Upper lobe of right lung (tissue), 1 donor: ENCODE results near the gene TEX14. TPM values are rescaled to one million over a fixed set of nuclear protein-coding genes. Genes with fewer than 3 reads are reported as not detected.
A peak's percentile ranks its signal among the peaks of the same experiment; 100 is the strongest.

Source experiments
- ATAC-seq: fragments of 200-7000 bp; cut with Tn5 transposase; one replicate; pipeline ENCODE4 v1.9.1; 2020; ENCODE audit warnings: mild to moderate bottlenecking, moderate library complexity
- DNase-seq: peaks from one replicate; pipeline ENCODE4 v3.0.0-alpha.2; 2020
- H3K27ac ChIP-seq: fragments of 200-600 bp; one replicate; pipeline ENCODE4 v1.8.0; 2022
- H3K27me3 ChIP-seq: fragments of 200-600 bp; one replicate; pipeline ENCODE4 v1.8.0; 2022; ENCODE audit warnings: mild to moderate bottlenecking
- H3K36me3 ChIP-seq: fragments of 200-600 bp; one replicate; pipeline ENCODE4 v1.8.0; 2022
- H3K4me1 ChIP-seq: fragments of 200-600 bp; one replicate; pipeline ENCODE4 v1.8.0; 2022
- H3K4me3 ChIP-seq: fragments of 200-600 bp; one replicate; pipeline ENCODE4 v1.8.0; 2022; ENCODE audit warnings: mild to moderate bottlenecking
- H3K9me3 ChIP-seq: fragments of 200-600 bp; one replicate; pipeline ENCODE4 v1.8.0; 2022
- intact Hi-C: fragments of 100-400 bp; cut with DNase I; formaldehyde crosslinking; loops from one replicate; pipeline ENCODE4 v1.11.0; 2022
- total RNA-seq: library from RNA; stranded (reverse); fragmentation: NEBNext Ultra II Directional; extraction: Animal tissue kit (Norgen Biotek cat#: 25700); gene quantifications from one replicate; pipeline ENCODE4 v1.2.1, GENCODE V29; 2021
- TF ChIP-seq, protein P1 (sequence below): fragments of 200-600 bp; IDR thresholded peaks from one replicate; pipeline ENCODE4 v1.8.0; 2022; ENCODE audit warnings: antibody characterized with exemption
- donor health status: DM: no; HTN: yes; CAD: no; lungs with severe emphysema.

The TEX14 gene
- total RNA-seq, 1 donor from 2014 or later: 1.3 TPM

DNA sequence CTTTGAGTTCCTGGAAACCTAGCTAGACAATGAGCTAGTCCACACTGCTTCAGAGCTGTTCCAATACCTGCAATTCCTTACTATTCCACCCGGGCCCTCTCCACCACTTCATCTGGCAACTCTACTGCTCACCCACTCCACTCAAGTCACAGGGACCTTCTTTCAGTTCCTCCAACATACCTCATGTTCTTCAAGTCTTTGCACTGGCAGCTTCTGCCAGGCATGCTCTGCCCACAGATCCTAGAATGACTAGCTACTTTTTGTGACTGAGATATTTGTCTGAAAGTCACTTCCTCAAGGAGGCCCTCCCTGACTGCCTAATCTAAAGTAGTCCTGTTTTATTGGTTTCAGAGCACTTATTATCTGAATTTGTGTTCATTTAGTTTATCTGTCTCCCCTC is 86.4 kb downstream of the TEX14 start:
- no peaks in the 10 kb centered on the region for H3K27me3 ChIP-seq
- H3K36me3 ChIP-seq: no peaks in the 10 kb centered on the region
- no peaks in the 10 kb centered on the region for H3K9me3 ChIP-seq
- ATAC-seq (peak; percentile 39), DNase-seq (no peak)
- intact Hi-C loops: no loop called here
- no peak overlapping the region for H3K27ac ChIP-seq
- no peaks in the 10 kb centered on the region for H3K4me1 ChIP-seq
- TF ChIP-seq, protein P1, sequence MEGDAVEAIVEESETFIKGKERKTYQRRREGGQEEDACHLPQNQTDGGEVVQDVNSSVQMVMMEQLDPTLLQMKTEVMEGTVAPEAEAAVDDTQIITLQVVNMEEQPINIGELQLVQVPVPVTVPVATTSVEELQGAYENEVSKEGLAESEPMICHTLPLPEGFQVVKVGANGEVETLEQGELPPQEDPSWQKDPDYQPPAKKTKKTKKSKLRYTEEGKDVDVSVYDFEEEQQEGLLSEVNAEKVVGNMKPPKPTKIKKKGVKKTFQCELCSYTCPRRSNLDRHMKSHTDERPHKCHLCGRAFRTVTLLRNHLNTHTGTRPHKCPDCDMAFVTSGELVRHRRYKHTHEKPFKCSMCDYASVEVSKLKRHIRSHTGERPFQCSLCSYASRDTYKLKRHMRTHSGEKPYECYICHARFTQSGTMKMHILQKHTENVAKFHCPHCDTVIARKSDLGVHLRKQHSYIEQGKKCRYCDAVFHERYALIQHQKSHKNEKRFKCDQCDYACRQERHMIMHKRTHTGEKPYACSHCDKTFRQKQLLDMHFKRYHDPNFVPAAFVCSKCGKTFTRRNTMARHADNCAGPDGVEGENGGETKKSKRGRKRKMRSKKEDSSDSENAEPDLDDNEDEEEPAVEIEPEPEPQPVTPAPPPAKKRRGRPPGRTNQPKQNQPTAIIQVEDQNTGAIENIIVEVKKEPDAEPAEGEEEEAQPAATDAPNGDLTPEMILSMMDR: no peak
- H3K4me3 ChIP-seq: no peak overlapping the region

DNA sequence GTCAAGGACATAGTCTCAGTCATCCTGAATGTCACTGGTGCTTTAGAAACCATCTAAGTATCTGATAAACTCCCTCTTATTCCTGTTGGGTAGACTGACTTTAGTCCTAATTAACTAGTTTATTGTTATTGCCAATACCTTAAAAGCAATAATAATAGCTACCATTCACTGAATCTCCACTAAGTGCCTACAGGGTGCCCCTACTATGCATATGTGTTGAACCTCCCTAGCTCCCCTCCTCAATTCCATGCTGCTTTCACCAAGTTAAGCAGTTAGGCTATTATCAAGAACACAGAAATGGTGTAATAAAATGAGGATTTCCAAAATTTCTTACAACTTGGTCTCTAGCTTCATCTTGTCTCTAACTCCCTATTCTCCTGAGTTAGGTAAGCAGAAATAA is 89.9 kb downstream of the TEX14 start:
- Histone ChIP-seq H3K27me3 (no peaks in the 10 kb centered on the region), H3K9me3 (no peaks in the 10 kb centered on the region), H3K4me1 (no peaks in the 10 kb centered on the region), H3K36me3 (no peaks in the 10 kb centered on the region), H3K27ac (no peak overlapping the region), H3K4me3 (no peak overlapping the region)
- intact Hi-C loops: no loop called here
- TF ChIP-seq, protein P1: no peak
- ATAC-seq (no peak), DNase-seq (no peak)

DNA sequence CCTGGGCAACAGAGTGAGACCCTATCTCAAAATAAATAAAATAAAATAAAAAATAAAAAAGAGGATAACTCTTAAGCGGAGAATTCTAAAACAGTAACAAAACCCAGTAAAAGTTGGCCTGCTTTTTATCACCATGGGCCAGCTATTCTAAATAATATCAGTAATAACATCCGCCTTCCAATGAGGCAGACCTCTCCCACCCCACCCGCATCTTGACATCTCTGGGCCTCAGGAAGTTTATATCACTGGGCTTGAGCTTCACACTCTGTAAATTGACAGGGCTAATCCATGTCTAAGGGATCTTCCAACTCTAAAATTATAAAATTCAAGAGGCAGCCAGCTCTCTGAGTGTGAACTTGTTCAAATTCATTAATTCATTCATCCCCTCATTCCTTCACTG is 94.5 kb downstream of the TEX14 start:
- intact Hi-C loops: no loop called here
- DNase-seq (no peak), ATAC-seq (no peak)
- H3K4me3 ChIP-seq: no peak overlapping the region
- H3K4me1 ChIP-seq: no peaks in the 10 kb centered on the region
- H3K36me3 ChIP-seq: no peaks in the 10 kb centered on the region
- H3K9me3 ChIP-seq: no peaks in the 10 kb centered on the region
- no peaks in the 10 kb centered on the region for H3K27me3 ChIP-seq
- no peak overlapping the region for H3K27ac ChIP-seq
- TF ChIP-seq, protein P1: no peak

DNA sequence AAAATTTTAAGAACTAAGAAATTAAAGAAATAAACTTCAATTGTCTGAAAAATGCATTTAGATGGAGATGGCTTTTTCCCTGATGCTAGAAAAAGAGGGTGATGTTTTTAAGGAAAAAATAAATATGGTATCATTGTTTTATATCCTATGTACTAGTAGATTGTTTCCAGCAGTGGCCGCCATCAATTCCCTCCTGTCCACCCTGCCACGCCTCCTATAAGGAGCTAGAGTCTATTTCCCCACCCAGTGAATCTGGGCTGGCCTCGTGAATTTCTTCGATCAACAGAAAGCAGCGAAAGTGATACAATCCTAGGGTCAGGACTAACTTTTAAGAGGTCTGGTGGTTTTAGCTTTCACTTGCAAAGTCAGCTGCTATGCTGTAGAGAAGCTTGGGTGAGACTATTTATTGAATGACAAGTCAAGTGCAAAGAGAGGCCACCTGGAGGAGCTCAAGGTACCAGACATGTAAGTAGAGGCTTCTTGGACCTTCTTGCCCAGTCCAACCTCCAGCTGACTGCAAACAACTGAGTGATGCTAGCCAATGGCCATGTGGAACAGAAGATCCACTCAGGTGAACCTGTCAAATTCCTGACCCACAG is 96.6 kb downstream of the TEX14 start:
- H3K4me3 ChIP-seq: no peak overlapping the region
- no peaks in the 10 kb centered on the region for H3K27me3 ChIP-seq
- no peaks in the 10 kb centered on the region for H3K4me1 ChIP-seq
- ATAC-seq (no peak), DNase-seq (no peak)
- H3K36me3 ChIP-seq: no peaks in the 10 kb centered on the region
- H3K9me3 ChIP-seq: no peaks in the 10 kb centered on the region
- TF ChIP-seq, protein P1: no peak
- H3K27ac ChIP-seq: no peak overlapping the region
- intact Hi-C loops: no loop called here

DNA sequence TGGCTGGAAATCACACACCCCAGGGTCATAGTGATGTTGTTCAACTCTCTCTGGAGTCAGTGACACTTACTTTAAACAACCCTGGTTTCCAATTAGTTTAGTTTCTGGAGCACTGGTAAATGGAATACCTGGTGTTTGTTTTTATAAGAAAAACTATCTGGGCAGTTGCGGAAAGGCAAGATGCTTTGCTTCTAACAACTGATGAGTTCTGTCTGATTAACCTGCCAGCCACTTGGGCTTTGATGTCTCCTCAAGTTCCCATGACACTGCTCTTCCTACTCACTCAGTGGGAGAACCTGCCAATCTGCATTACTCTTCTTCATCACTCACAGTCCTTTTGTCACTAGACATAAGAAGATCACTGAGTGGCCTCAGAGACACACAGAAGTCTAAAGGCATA is 98.7 kb downstream of the TEX14 start:
- TF ChIP-seq, protein P1: no peak
- Histone ChIP-seq H3K36me3 (no peaks in the 10 kb centered on the region), H3K4me3 (no peak overlapping the region), H3K4me1 (no peaks in the 10 kb centered on the region), H3K27me3 (no peaks in the 10 kb centered on the region), H3K27ac (no peak overlapping the region), H3K9me3 (no peaks in the 10 kb centered on the region)
- ATAC-seq: no peak
- intact Hi-C loops: no loop called here
- no peak for DNase-seq

DNA sequence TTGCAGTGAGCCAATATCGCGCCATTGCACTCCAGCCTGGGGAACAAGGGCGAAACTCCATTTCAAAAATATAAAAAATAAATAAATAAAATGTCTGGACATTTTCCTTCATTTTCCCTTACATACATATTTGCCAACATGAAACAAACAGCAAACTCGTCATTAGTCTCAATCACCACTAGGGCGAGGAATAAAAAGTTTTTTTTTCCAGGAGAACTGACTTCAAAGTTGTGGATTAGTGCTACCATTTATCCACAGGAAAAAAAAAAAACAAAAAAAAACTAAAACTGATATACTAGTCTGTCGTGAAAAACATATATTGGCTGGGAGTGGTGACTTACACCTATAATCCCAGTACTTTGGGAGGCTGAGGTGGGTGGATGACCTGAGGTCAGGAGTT is 100.4 kb downstream of the TEX14 start:
- H3K27ac ChIP-seq: no peak overlapping the region
- TF ChIP-seq, protein P1: no peak
- no peaks in the 10 kb centered on the region for H3K36me3 ChIP-seq
- ATAC-seq (no peak), DNase-seq (no peak)
- intact Hi-C loops: no loop called here
- H3K4me1 ChIP-seq: no peaks in the 10 kb centered on the region
- no peaks in the 10 kb centered on the region for H3K27me3 ChIP-seq
- H3K4me3 ChIP-seq: no peak overlapping the region
- H3K9me3 ChIP-seq: no peaks in the 10 kb centered on the region
